GM21576 (cell line): ENCODE results near the gene RAB4A.

ENCODE experiments used
- ATAC-seq: cut with Tn5 transposase; IDR thresholded peaks from one replicate; pipeline ENCODE4 v1.9.1; 2021; ENCODE audit warnings: mild to moderate bottlenecking, moderate library complexity; ENCODE audit not compliant: unreplicated experiment

Gene RAB4A, protein sequence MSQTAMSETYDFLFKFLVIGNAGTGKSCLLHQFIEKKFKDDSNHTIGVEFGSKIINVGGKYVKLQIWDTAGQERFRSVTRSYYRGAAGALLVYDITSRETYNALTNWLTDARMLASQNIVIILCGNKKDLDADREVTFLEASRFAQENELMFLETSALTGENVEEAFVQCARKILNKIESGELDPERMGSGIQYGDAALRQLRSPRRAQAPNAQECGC

DNA sequence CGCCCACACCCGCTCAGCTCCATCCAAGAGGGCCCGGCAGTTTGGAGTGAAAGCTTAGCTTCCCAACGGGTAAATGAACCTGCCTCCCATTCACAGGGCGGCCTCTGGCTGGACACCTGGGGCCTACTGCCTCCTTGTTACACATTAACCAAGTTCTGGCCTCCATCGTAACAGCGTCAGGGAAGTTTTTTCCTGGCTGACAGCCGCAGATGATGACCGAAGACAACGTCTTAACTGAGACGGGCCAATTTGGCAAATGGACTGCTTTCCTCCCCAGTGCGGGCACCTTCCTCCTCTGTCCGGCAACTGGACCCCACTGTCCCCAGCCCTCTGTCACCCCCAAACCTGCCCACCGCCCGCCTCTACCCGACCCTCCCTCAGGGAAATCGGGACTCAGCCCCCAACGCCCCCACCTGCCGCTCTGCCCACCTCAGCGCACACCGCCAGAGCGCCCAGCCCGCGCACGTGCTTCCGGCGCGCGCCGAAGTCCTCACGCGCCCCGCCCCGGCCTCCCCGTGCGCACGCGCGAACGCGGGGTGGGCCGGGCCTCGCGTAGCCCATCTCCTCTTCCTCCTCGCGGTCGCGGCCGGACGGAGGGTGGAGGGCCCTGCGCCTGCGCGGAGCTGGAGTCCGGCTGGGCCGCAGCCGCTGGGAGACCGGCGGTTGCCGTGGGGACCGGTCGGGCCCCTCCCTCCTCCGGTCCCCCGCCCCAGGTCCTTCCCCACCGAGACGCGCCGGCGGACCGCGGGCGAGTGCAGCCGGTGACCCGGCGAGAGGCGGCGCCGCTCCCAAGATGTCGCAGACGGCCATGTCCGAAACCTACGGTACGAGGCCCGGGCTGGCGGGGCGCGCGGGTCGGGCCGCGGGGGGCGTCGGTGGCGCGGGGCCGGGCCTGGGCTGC lies at the start of gene RAB4A:
Gene RAB4A (plus strand): TSS at position 565 of the 901 bp plus-strand sequence. CDS start 229 bp downstream, at position 794.
- ATAC-seq: peak; percentile 84

DNA sequence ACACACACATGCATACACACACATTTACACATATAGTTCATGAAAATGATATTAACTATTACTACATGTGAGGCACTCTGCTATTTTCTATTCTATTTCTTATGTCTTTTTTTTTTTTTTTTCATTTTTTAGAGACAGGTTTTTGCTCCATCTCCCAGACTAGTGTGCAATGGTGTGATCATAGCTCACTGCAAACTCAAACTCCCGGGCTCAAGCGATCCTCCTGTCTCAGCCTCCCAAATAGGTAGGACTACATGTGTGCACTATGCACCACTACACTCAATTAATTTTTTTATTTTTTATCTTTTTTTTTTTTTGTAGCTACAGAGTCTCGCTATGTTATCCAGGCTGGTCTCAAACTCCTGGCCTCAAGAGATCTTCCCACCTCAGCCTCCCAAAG lies 48.8 kb upstream of the RAB4A start:
- no peak for ATAC-seq

DNA sequence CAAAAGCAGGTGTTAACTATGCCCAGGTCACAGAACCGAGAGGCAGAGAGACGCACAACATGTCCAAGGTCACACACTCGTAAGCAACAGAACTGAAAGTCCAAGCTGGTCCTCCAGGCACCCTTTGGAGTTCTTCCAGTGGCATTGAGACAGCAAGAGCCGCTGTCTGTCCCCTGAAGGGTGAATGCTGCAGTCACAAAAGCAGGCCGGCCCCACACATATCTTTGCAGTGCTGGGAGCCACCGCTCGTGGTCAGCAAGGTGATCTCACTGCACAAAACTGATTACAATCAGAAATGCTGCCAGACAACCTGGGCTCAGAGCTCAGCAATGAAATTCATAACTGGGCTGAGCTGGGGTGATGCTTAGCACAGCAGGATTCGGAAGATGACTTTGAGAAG lies 47.4 kb upstream of the RAB4A start:
- ATAC-seq: no peak

DNA sequence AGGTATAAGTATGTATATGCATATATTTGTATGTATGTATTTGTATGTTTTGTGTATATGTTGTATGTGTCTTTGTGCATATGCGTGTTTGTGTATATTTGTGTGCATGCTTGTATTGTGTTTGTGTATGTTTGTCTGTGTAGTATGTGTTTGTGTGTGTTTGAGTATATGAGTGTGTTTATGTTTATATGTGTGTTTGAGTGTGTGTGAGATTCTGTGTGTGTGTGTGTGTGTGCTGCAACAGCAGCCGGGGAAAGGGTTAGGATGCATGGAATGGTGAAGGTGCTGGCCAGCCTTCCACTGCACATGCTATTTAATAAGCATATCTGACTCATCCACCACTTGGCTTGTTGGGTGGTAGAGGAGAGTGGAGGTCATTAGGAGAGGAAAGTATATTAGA lies 46.6 kb upstream of the RAB4A start:
- ATAC-seq: no peak

DNA sequence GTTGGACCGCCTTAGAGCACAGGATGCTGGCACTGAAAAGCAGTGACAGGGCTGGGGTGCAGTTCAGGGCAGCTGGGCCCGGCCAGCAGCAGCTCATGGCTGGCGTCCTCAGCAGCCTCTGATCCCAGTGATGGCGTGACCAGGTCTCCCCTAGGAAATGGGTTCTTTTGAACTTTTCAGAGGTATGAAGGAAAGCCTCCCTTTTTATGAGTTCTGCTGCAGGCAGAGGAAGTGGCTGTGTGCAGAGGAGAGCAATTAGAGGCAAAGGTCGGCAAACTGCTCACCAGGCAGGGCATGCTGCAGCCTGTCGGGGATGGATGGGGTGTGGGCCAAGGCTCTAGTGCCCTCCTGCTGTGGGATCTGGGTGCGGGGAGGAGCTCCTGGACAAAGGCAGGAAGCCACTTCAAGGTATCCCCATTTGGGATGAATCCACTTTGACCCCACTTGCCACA lies 45.6 kb upstream of the RAB4A start:
- ATAC-seq: no peak

DNA sequence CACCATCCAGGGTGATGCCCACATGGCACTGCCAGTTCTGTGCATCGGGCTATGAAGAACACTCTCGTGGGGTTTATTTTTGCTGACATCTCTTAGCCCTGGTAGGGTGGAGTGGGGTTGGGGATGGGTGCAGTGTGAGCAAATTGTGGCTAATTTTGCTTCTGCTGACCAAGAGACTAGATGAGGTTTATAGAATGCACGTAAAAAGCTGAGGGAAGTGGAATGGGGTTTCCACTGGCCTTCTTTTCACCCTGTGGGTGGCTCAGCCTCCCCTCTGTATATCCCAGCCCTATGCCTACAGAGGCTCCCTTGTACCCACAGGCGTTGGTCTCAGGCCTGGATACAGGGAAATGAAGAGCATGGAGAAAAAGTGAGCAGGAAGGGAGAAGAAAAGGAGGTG lies 44.1 kb upstream of the RAB4A start:
- no peak for ATAC-seq

DNA sequence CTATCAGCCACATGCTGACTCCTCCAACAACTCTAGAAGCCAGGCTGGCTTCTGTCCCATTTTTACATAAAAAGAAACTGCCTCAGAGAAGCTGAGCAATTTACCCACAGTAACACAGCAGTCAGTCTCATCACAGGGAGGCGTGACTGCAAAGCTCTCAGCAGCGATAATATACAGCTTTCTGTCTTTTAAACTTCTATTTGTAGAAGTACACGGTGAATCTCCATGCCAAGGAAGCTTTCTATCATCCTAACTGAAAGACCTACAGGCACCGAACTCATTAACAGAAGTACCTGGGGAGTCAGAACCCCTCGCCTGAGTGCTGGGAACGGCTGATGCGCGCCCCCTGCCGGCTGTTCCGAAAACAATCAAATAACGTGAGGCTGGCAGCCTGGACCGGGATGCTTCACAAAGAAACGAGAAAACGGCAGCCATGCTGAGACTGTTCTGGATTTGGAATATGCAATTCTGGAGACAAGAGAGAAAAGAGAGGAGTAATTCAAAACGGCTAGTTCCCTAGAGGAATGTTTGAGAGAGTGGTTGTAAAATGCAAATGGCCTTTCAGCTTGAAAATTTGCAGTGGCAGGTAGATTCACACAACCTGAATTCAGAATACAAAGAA lies 43.5 kb upstream of the RAB4A start:
- no peak for ATAC-seq

DNA sequence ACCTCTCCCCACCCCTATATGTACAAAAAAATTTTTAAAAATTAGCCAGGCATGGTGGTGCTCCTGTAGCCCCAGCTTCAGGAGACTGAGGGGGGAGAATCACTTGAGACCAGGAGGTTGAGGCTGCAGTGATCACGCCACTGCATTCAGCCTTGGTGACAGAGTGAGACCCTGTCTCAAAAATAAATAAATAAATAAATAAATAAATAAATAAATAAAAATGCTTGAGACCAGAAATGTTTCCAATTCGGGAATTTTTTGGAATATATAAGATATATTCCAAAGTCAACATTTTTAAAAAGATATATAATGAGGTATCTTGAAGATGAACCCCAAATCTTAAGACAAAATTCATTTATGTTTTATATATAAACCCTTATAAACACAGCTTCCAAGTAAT lies 42.4 kb upstream of the RAB4A start:
- no peak for ATAC-seq

DNA sequence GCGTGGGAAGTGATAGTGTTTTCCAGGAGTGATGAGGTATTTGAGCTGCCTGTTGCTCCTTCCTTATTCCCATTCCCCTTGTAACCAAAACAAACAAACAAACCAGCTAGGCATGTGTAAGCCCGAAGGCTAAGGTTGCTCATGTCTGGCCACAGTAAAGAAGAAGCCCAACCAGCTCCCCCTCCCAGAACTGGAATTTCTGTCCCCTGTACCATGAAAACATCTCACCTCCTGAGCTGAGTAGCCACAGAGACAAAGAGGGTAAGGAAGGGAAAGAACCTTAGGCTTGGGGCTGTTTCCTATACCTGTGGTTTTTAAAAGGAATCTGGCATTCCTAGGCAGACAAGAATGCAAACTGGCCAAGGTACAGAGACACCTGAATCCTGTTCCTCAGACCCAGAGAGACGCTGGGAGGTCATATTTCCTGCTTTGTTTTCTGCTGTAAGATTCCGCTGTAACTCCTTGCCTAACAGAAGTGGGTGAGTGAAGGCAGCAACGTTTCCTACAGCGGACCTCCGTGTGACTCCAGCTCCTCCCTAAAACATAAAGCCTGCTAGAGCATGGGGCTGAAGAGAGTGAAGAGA lies 41.7 kb upstream of the RAB4A start:
- ATAC-seq: no peak

DNA sequence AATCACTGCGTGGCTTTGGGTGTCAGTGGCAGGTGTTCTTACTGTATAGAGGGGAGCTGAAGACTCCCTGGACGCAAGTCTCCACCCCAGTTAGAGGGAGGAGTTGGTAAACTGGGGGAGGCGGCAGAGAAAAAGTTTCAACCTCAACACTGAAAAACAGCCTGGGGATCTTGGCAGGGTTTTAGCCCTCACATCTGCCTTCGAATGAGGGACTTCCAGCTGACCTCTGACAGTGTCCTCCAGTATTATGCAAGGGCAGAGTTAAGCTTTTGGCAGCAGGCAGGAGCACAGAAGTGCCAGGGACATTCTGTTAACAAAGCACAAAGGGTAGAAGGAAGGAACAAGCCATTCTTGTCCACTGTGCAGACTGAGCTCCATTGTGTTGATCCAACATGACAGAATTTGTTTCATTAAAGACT lies 41.2 kb upstream of the RAB4A start:
- no peak for ATAC-seq

DNA sequence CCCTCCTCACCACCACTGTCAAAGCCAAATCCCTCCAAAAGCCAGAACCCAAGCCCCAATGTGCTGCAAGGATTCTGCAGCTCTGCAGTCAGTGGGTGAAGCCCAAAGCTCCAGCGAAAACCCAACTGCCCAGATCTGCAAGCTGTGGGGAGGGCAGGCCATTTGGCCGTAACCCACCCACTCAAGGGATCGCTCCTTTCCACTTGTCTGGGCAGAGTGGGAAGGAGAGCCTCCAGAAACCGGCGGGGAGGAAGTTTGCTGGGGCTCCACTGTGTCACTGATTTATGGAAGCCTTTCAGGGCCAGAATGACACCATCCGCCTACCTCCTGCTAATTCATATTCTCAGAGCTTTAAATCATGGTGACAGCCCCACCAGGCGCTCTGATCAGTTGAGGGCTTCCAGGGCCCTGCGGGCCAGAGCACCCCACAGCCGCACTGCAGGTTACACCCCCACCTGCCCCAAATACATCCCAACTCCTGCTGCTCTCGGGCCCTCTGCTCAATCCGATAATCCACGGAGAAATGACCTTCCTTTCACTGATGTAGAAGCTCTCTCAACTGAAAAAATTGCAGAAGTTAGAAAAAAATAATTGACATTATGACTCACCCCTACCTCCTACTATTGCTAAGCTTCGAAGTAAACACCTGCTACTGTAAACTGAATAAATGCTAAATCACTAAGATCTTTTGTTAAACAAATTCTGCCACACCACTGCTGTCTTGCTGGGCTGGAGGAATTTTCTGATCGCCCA lies 40.6 kb upstream of the RAB4A start:
- no peak for ATAC-seq

DNA sequence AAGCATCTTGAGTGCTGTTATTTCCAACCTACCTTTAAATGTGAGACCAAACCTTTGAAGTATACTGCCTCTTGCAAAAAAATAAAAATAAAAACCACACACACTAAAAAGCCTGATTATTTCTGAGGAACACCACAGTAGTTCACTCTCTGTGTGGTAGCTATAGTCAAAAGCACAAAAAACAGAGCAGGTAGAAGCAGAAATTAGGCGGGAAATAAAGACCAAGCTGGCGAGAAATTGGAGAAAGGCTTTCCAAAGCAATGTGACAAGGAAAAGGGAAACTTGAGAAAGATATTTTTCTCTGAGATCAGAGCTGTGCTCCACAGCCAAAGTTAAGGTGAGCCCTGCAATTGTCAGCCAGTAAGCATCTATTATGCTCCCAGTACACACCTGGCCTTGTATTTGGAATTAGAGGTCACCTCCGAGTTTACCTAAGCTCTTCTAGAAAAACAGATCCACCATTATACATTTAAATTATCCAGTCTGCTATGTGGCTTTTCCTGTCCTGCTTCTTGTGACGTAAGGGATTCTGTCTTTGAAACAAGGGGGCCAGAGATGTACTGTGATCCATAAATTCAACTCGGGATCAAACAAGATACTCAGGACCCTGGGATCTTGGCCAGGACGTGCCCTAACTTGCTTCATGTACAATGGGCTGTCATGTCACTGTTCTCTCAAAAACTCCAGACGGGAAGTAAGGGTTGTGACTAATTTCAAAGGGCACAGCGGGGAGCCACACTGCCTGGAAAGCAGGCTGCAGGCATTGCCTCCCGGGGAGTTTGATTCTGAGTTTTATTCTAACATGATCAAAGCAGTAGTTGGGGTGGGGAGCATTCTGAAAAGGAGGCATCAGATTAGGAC lies 39.8 kb upstream of the RAB4A start:
- no peak for ATAC-seq

DNA sequence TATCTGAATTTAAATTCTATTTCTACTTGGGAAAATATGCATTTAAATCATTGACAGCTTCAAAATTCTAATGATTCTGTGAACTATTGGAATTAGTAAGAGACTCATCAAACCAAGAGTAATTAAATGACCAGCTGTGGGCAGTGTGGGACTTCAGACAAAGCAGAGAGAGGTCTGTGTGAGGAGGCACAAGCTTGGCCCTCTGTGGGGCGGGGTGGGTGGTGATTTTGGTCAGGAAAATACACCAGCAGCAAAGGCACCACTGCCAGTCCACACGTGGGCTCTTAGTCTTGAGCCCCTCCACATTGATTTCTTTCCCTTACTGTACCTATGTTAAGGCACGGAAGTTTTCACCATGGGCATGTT lies 39.2 kb upstream of the RAB4A start:
- no peak for ATAC-seq

DNA sequence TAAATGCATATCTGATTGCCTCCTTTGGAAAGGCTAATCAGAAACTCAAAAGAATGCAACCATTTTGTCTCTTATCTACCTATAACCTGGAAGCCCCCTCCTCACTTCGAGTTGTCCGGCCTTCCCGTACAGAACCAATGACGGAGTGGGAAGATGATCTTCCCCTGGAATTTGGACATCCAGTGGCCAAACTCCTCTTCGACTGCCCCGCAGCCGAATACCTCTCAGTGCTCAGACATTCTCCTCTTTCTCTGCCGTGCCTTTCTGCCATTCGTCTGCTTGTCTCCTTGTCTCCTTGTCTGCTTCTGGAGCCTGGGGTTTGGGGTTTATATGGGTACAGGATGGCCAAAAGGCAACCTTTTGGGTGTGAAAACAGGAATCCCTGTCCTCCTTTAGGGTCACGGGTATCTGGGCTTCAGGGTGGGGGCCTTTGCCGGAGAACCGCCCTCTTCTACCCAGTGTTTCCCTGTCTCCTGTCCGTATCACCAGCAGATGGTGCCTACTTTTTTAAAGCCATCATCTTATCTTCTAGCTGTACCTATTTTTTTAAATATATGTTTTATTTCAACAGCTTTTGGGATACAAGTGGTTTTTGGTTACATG lies 35.9 kb upstream of the RAB4A start:
- ATAC-seq: no peak

DNA sequence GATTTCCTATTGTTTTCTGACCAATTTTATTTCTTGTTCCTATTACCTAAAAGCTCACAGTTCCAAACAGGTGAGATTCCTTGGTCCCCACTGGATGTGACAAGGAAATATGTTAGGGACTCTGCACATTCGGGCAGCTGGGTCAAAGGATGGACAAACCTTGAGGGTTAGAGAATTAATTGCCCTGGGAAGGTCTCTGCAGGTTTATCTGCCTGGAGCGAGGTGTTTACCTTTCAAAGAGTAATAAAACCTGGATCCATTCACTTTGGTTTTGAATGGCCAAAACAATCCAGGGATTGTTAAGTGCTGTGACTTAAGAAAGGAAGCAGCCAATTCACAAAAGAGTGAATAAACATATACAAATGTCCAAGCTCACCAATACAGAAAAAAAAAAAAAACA lies 33.6 kb upstream of the RAB4A start:
- ATAC-seq: no peak

DNA sequence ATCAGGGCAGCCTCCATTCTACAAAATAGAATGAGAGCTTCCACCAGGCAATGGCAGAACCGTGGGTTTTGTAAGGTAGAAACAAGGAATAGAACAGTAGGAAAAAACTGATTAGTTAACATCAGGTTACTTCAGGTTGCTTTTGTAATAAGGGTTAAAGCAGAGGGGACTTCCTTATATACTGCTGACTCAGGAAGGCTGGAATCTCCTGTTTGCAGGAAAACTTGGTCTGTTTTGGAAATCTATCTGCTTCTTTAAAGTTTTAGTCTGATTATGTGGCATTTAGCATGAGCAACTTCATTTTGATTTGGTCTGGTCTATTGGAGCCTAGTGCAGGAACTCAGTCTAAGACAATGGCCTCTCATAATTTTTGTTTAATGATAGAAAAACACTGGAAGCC lies 32.7 kb upstream of the RAB4A start:
- no peak for ATAC-seq

DNA sequence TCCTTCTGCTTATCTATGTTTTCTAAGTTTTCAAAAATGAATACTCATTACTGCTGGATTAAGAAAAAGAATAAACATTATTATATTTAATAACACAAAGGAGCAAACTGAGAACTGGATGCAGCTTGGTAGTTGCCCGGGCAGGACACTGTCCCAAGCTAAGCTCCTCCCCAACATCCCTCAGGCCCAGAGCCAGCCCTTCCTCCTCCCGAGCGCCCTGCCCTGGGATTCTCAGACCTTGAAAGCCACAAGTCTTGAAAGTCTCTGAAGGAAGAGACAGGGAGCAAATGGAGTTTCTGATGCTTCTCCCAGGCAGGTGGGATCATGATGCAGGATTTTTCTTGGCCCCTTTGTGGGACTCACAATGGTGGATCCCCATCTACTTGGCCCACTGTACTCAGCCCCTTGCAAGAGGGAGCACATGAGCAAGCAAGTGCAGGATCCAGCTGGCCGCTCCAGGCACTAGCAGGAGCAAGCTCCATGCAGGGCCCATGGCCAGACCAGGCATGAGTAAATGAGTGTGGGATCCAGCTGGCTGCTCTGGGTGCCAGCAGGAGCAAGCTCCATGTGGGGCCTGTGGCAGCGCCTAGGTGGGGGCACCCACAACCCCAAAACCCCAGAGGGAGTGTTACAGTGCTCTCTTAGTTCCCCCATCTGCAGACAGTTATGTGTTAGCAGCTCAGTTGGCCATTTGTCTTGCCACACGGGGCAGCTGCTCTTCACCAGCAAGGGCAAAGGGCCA lies 32.1 kb upstream of the RAB4A start:
- no peak for ATAC-seq

DNA sequence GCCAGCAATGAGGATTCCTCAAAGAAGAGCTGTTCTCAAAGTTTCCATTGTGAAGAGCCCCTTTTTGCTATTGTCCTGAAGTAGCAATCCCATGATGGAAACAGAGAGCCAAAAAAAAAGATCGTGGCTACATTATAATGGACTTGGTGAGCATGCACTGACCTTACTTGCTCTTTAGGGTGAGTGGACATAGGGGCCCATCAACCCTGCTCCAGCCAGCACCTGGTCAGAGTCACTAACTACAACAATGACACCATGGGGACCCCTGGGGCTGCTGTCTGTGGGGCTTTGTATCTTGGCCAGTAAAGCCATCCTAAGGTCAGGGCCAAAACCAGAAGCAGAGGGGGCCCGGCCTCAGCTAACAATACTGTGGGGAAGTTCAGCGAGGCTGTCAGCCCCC lies 30.4 kb upstream of the RAB4A start:
- no peak for ATAC-seq

DNA sequence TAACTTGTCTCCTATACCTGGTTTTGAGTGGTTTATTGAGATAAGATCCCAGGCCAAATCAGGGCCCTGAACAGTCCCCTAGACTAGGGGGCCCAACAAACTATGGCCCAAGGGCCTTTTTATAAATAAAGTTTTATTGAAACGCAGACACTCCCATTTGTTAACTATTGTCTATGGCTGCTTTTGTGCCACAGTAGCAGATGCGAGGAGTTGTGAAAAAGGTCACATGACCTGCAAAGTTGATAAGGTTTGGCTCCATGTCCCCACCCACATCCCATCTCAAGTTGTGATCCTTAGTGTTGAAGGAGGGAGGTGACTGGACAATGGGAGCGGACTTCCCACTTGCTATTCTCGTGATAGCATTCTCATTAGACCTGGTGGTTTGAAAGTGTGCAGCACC lies 29.5 kb upstream of the RAB4A start:
- ATAC-seq: no peak
